H1 (cell line): Measurements from ENCODE around the gene NFIC. TPM values are rescaled to one million over a fixed set of nuclear protein-coding genes. Genes with fewer than 3 reads are reported as not detected.

Experiments
- CTCF ChIA-PET: fragments of 300-600 bp; sonication (Branson Sonifier 250); formaldehyde crosslinking; loops from one replicate; lab custom pipeline; 2021; ENCODE audit not compliant: partially characterized antibody; lab: Charles Lee
- POLR2A ChIA-PET: fragments of 300-600 bp; sonication (Branson Sonifier 250); formaldehyde crosslinking; loops from one replicate; lab custom pipeline; 2021; ENCODE audit warnings: inconsistent platforms; ENCODE audit not compliant: partially characterized antibody; lab: Charles Lee
- DNase-seq, 2 experiments: peaks; one replicate each; pipeline versions ENCODE4 v3.0.0 to v3.0.0-alpha.2; 2010 to 2022; ENCODE audit warnings: low spot score in 2 of 2, low read depth in 1 of 2, mixed read lengths in 1 of 2
- FAIRE-seq: peaks from 2 replicates; lab custom pipeline; 2011; peaks lifted over from hg19 to GRCh38; lab: Jason Lieb, UNC
- H2AFZ ChIP-seq: 2 replicates; pipeline ENCODE4 v1.8.1; 2012; ENCODE audit warnings: low read length, inconsistent platforms
- H2AK5ac ChIP-seq: 2 replicates; pipeline ENCODE4 v1.6.1; 2013; ENCODE audit warnings: low read depth, low read length
- H2BK120ac ChIP-seq: replicated peaks from 2 replicates; pipeline ENCODE3; 2013; ENCODE audit warnings: low read depth, low read length, inconsistent platforms
- H2BK12ac ChIP-seq: 2 replicates; pipeline ENCODE4 v1.6.1; 2013; ENCODE audit warnings: low read depth, low read length
- H2BK15ac ChIP-seq: 2 replicates; pipeline ENCODE4 v1.6.1; 2013; ENCODE audit warnings: low read length
- H2BK20ac ChIP-seq: 2 replicates; pipeline ENCODE4 v1.6.1; 2013; ENCODE audit warnings: low read length
- H2BK5ac ChIP-seq: 2 replicates; pipeline ENCODE4 v1.6.1; 2013; ENCODE audit warnings: low read depth, low read length
- H3K14ac ChIP-seq: 2 replicates; pipeline ENCODE4 v1.6.1; 2013; ENCODE audit warnings: inconsistent platforms; ENCODE audit not compliant: insufficient read length
- H3K18ac ChIP-seq: 2 replicates; pipeline ENCODE4 v1.6.1; 2013; ENCODE audit warnings: low read length; ENCODE audit errors: extremely low read depth
- H3K23ac ChIP-seq: 2 replicates; pipeline ENCODE4 v1.6.1; 2013; ENCODE audit warnings: inconsistent platforms; ENCODE audit not compliant: insufficient read length
- H3K23me2 ChIP-seq: 2 replicates; pipeline ENCODE4 v1.6.1; 2013; ENCODE audit warnings: low read depth, low read length
- H3K27ac ChIP-seq: 2 replicates; pipeline ENCODE4 v1.6.1; 2011; ENCODE audit warnings: low read depth, low read length, inconsistent platforms
- H3K27me3 ChIP-seq, 4 experiments: replicated peaks in 1 of 4; 1 replicate in 1 of 4; 2 replicates in 3 of 4; pipeline versions ENCODE4 v1.6.1 to v1.8.1; 2011 to 2013; ENCODE audit warnings: low read length in 3 of 4, mild to moderate bottlenecking in 3 of 4, inconsistent platforms in 2 of 4, mixed read lengths in 2 of 4, moderate library complexity in 1 of 4; ENCODE audit not compliant: control insufficient read depth in 3 of 4, insufficient read depth in 3 of 4; ENCODE audit errors: extremely low read depth in 1 of 4
- H3K36me3 ChIP-seq, 4 experiments: 2 replicates each; pipeline versions ENCODE4 v1.6.1 to v1.8.1; 2011 to 2013; ENCODE audit warnings: mild to moderate bottlenecking in 4 of 4, low read length in 3 of 4, moderate library complexity in 2 of 4, control low read depth in 1 of 4, inconsistent platforms in 1 of 4; ENCODE audit not compliant: insufficient read depth in 4 of 4, control insufficient read depth in 2 of 4
- H3K4ac ChIP-seq: replicated peaks from 2 replicates; pipeline ENCODE3; 2013; ENCODE audit warnings: low read length, low read depth, mixed read lengths, inconsistent platforms; ENCODE audit not compliant: insufficient read length
- H3K4me1 ChIP-seq, 4 experiments: replicated peaks in 1 of 4; 1 replicate in 1 of 4; 2 replicates in 3 of 4; pipeline versions ENCODE4 v1.6.1 to v1.8.1; 2011 to 2013; ENCODE audit warnings: low read length in 3 of 4, inconsistent platforms in 2 of 4, mixed read lengths in 1 of 4; ENCODE audit not compliant: insufficient read depth in 4 of 4, control insufficient read depth in 3 of 4
- H3K4me2 ChIP-seq, 2 experiments: 2 replicates each; pipeline versions ENCODE4 v1.6.1 to v1.8.1; 2011 to 2013; ENCODE audit warnings: low read depth in 2 of 2, low read length in 2 of 2, control low read depth in 1 of 2, inconsistent platforms in 1 of 2, mild to moderate bottlenecking in 1 of 2; ENCODE audit not compliant: insufficient read depth in 1 of 2
- H3K4me3 ChIP-seq, 4 experiments: fragments of 200-600, 300-600 bp in 1 of 4; sonication (generic), shearing (Covaris generic), sonication (Bioruptor Twin) in 1 of 4; 2 replicates each; pipeline versions ENCODE4 v1.5.1 to v1.8.1; 2011 to 2016; ENCODE audit warnings: low read length in 4 of 4, low read depth in 3 of 4, control low read depth in 2 of 4, inconsistent platforms in 2 of 4, mild to moderate bottlenecking in 2 of 4, mixed read lengths in 1 of 4, moderate library complexity in 1 of 4; ENCODE audit not compliant: insufficient read depth in 2 of 4; ENCODE audit errors: extremely low read depth in 1 of 4
- H3K56ac ChIP-seq: replicated peaks from 2 replicates; pipeline ENCODE3; 2013; ENCODE audit warnings: low read depth, mild to moderate bottlenecking, mixed read lengths, low read length, inconsistent platforms; ENCODE audit not compliant: insufficient read length
- H3K79me1 ChIP-seq: 2 replicates; pipeline ENCODE4 v1.6.1; 2013; ENCODE audit warnings: low read depth, low read length, control low read depth
- H3K79me2 ChIP-seq, 2 experiments: 2 replicates each; pipeline versions ENCODE4 v1.6.1 to v1.8.1; 2012 to 2013; ENCODE audit warnings: low read length in 2 of 2, mild to moderate bottlenecking in 2 of 2, inconsistent platforms in 1 of 2; ENCODE audit not compliant: insufficient read depth in 2 of 2, control insufficient read depth in 1 of 2
- H3K9ac ChIP-seq, 4 experiments: replicated peaks in 1 of 4; 1 replicate in 1 of 4; 2 replicates in 3 of 4; pipeline versions ENCODE4 v1.6.1 to v1.8.1; 2011 to 2013; ENCODE audit warnings: low read depth in 3 of 4, low read length in 3 of 4, control low read depth in 2 of 4, mild to moderate bottlenecking in 2 of 4, moderate library complexity in 2 of 4, inconsistent platforms in 1 of 4; ENCODE audit errors: extremely low read depth in 1 of 4
- H3K9me3 ChIP-seq, 2 experiments: 2 replicates each; pipeline versions ENCODE4 v1.6.1 to v1.8.1; 2012 to 2013; ENCODE audit warnings: mild to moderate bottlenecking in 2 of 2, moderate library complexity in 2 of 2, control low read depth in 1 of 2, inconsistent platforms in 1 of 2, low read depth in 1 of 2, low read length in 1 of 2, mixed read lengths in 1 of 2; ENCODE audit not compliant: insufficient read depth in 2 of 2
- H4K20me1 ChIP-seq, 2 experiments: replicated peaks in 1 of 2; 2 replicates each; pipeline versions ENCODE3 to v1.8.1; 2011 to 2013; ENCODE audit warnings: inconsistent platforms in 2 of 2, low read length in 2 of 2, mild to moderate bottlenecking in 1 of 2; ENCODE audit not compliant: insufficient read depth in 2 of 2, control insufficient read depth in 1 of 2
- H4K5ac ChIP-seq: 2 replicates; pipeline ENCODE4 v1.6.1; 2013; ENCODE audit warnings: low read length, low read depth, mixed read lengths, inconsistent platforms; ENCODE audit not compliant: insufficient read length
- H4K8ac ChIP-seq: 2 replicates; pipeline ENCODE4 v1.8.0; 2013; ENCODE audit warnings: mild to moderate bottlenecking, moderate library complexity, low read length, inconsistent platforms; ENCODE audit not compliant: insufficient read depth; ENCODE audit errors: extremely low read depth
- H4K91ac ChIP-seq: replicated peaks from 2 replicates; pipeline ENCODE3; 2013; ENCODE audit warnings: low read length, mixed read lengths, inconsistent platforms; ENCODE audit not compliant: insufficient read length
- TAF7 ChIP-seq: optimal IDR thresholded peaks from 2 replicates; pipeline ENCODE3; 2011; ENCODE audit warnings: low read depth, mild to moderate bottlenecking, inconsistent platforms, low read length, moderate library complexity, borderline replicate concordance
- WGBS, 2 experiments: shearing (Covaris generic) in 1 of 2; methylation state at CpG; one replicate each; pipeline versions ENCODE4 v1.1.6 to v1.1.7; 2013 to 2015; ENCODE audit warnings: low lambda C conversion rate in 2 of 2, mixed read lengths in 2 of 2, inconsistent platforms in 1 of 2, low coverage in 1 of 2, missing lambda C conversion rate in 1 of 2; ENCODE audit not compliant: insufficient replicate concordance in 2 of 2, insufficient coverage in 1 of 2, insufficient read length in 1 of 2; ENCODE audit errors: extremely low coverage in 1 of 2, missing lambda C conversion rate in 1 of 2; 5-methylcytosine and 5-hydroxymethylcytosine counted together
- polyA plus RNA-seq, 7 experiments: library from polyadenylated mRNA; depleted of rRNA in 3 of 7; stranded (reverse) in 5 of 7; unstranded in 2 of 7; fragments of >200 nt in 5 of 7; fragments of 200-250 nt in 2 of 7; gene quantifications; 1 replicate in 5 of 7; 2 replicates in 1 of 7; 4 replicates in 1 of 7; pipeline versions ENCODE4 v1.2.1 to v1.2.3, GENCODE V29; 2011 to 2013; ENCODE audit warnings: missing spikeins in 2 of 7, mixed read lengths in 2 of 7
- total RNA-seq: library from RNA; stranded (reverse); fragmentation: NEBNext Ultra II Directional; extraction: Animal tissue kit (Norgen Biotek cat#: 25700); gene quantifications from 2 replicates; pipeline ENCODE4 v1.2.1, GENCODE V29; 2021
- TF ChIP-seq, protein P1 (sequence below): IDR thresholded peaks from 2 replicates; pipeline ENCODE4 v1.6.1; 2012; ENCODE audit warnings: low read length, inconsistent platforms
- TF ChIP-seq, protein P2 (sequence below): IDR thresholded peaks from 2 replicates; pipeline ENCODE4 v1.6.1; 2011; ENCODE audit warnings: low read length, improper control_type of control experiment

Gene NFIC
- total and polyA plus RNA-seq, 2 of the 8 experiments (the other 6 are each of a cell fraction or from before 2014, with no cell fraction given): 0.56 to 3.2 TPM

DNA sequence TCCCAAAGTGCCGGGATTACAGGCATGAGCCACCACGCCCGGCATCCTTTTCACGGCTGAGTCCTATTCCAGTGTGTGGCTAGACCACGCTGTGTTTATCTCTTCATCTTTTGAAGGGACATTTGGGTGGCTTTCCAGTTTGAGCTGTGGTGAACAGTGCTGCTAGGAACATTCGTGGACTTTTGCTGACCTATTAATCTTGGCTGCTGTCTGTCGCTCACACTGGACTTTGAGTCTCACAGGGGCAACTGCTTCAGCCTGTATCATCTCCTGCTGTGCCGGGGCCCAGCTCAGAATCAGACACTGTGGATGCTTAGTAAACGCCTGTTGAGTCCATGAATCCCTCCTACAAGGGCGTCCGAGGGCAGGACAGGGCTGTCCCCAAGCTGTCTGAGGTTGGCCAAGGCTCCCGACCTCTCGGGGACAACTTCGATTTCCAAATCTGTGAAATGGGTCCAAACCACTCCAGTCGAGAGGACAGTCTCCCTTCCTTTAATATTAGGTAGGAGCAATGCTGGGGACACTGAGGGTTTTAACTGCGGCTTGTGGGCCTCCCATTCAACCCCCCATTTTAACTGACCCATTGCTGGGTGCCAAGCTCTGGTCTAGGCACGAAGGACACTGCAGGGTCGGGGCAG, 65.5 kb downstream of the NFIC start:
- Histone ChIP-seq H4K5ac (no peak overlapping the region), H2BK20ac (no peak overlapping the region), H3K14ac (no peak overlapping the region), H3K4me3 (no peak overlapping the region), H2BK5ac (no peak overlapping the region), H4K20me1 (no peaks in the 10 kb centered on the region), H3K4ac (no peak overlapping the region), H3K4me1 (peaks cover 0 to 6% (median 4%) of the 10 kb centered on the region in 4 experiments; a peak in 4 of 7 replicates), H3K56ac (no peak overlapping the region), H2BK15ac (no peak overlapping the region), H3K23me2 (peaks cover 4% of the 10 kb centered on the region), H3K9me3 (no peaks in the 10 kb centered on the region), H3K18ac (no peak overlapping the region), H4K91ac (no peak overlapping the region), H2BK12ac (no peak overlapping the region), H4K8ac (no peak overlapping the region), H3K36me3 (no peaks in the 10 kb centered on the region), H3K27me3 (peaks cover 0 to 3% (median 1%) of the 10 kb centered on the region in 4 experiments; a peak in 3 of 7 replicates), H3K79me1 (no peaks in the 10 kb centered on the region), H3K4me2 (no peak overlapping the region), H2AFZ (no peak overlapping the region), H3K9ac (no peak overlapping the region), H3K79me2 (no peaks in the 10 kb centered on the region), H2BK120ac (no peak overlapping the region), H3K23ac (no peak overlapping the region), H3K27ac (no peak overlapping the region), H2AK5ac (no peak overlapping the region)
- no peak for DNase-seq
- TF ChIP-seq, protein P1, sequence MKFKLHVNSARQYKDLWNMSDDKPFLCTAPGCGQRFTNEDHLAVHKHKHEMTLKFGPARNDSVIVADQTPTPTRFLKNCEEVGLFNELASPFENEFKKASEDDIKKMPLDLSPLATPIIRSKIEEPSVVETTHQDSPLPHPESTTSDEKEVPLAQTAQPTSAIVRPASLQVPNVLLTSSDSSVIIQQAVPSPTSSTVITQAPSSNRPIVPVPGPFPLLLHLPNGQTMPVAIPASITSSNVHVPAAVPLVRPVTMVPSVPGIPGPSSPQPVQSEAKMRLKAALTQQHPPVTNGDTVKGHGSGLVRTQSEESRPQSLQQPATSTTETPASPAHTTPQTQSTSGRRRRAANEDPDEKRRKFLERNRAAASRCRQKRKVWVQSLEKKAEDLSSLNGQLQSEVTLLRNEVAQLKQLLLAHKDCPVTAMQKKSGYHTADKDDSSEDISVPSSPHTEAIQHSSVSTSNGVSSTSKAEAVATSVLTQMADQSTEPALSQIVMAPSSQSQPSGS: no peak
- TF ChIP-seq TAF7: no peak
- TF ChIP-seq, protein P2, sequence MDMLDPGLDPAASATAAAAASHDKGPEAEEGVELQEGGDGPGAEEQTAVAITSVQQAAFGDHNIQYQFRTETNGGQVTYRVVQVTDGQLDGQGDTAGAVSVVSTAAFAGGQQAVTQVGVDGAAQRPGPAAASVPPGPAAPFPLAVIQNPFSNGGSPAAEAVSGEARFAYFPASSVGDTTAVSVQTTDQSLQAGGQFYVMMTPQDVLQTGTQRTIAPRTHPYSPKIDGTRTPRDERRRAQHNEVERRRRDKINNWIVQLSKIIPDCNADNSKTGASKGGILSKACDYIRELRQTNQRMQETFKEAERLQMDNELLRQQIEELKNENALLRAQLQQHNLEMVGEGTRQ: no peak
- CTCF ChIA-PET: interaction anchor here (0.6 to 6.9 kb wide), 17 partner anchors 10 to 127 kb away, joined by 3 to 77 read pairs (median 4); no protein-coding TSS in a partner anchor
- POLR2A ChIA-PET: interaction anchor here (0.6 to 1.0 kb wide), 2 partner anchors 51 to 57 kb away, joined by 3 read pairs; partner anchors contain the start of gene SMIM44
- no peak for FAIRE-seq
- 85% methylated on average over 18 of the region's 18 CpGs; no CpG with 5 or more reads in 1 of the 2 experiments for WGBS, 2 experiments
